Measurements from ENCODE around the gene POC1A.

POC1A gene

GRCh38 chr3:52203701-52204100 lies 49.5 kb upstream of the POC1A start (continued):
- TF ChIP-seq ZNF518A (tag by site-specific recombination; conservative IDR thresholded peaks at IDR 0.05; ENCODE audit: low read depth): no peak
- TF ChIP-seq ZNF843 (tag by site-specific recombination; IDR thresholded peaks at IDR 0.05): no peak
- TF ChIP-seq RBAK (tag by site-specific recombination; IDR thresholded peaks at IDR 0.05): no peak
- no peak for TF ChIP-seq ZNF398 (tag by site-specific recombination; IDR thresholded peaks at IDR 0.05)
- no peak for TF ChIP-seq ZSCAN23 (tag by site-specific recombination; IDR thresholded peaks at IDR 0.05)
- TF ChIP-seq ZNF776 (tag by site-specific recombination; IDR thresholded peaks at IDR 0.05; ENCODE audit: borderline replicate concordance): no peak
- TF ChIP-seq ZNF677 (tag by site-specific recombination; IDR thresholded peaks at IDR 0.05): no peak
- no peak for TF ChIP-seq ZNF280D (tag by site-specific recombination; IDR thresholded peaks at IDR 0.05)
- no peak for TF ChIP-seq KLF17 (tag by site-specific recombination; IDR thresholded peaks at IDR 0.05)
- TF ChIP-seq PATZ1 (tag by site-specific recombination; IDR thresholded peaks at IDR 0.05): no peak
- TF ChIP-seq ZBTB20 (tag by site-specific recombination; IDR thresholded peaks at IDR 0.05): no peak

GRCh38 chr3:52202384-52203077 lies 48.3 kb upstream of the POC1A start:
- H3K36me3 ChIP-seq (ENCODE audit: control insufficient read depth in 2 of 2, insufficient read depth in 1 of 2, low read length in 2 of 2): peaks cover 39 to 82% of the 10 kb centered on the region in 2 experiments; a peak in 2 of 3 replicates
- H3K9me3 ChIP-seq (ENCODE audit: control insufficient read depth, insufficient read depth, low read depth, low read length): no peaks in the 10 kb centered on the region
- H3K4me1 ChIP-seq (ENCODE audit: control insufficient read depth, insufficient read depth, low read length): no peaks in the 10 kb centered on the region
- ChIA-PET CTCF (interaction anchor here (0.7 to 2.1 kb wide), 3 partner anchors 18 to 58 kb away, joined by 3 to 11 read pairs (median 3); no protein-coding TSS in a partner anchor), POLR2A (no interaction called here)
- no peak overlapping the region for H3K4me3 ChIP-seq (ENCODE audit: low read depth, low read length)
- H3K27ac ChIP-seq (ENCODE audit: extremely low read depth, low read depth, low read length): no peak overlapping the region
- TF ChIP-seq ZBTB26 (tag by site-specific recombination; optimal IDR thresholded peaks at IDR 0.05) (no peak), ZNF280D (tag by site-specific recombination; IDR thresholded peaks at IDR 0.05) (no peak), ZNF398 (tag by site-specific recombination; IDR thresholded peaks at IDR 0.05) (no peak)

All from HEK293 (cell line).